ENCODE results near the gene CDKN1B.

CDKN1B gene

GRCh38 chr12:12716793-12717585, at the start of gene CDKN1B:
Gene CDKN1B, plus strand, starts transcription at chr12:12717368. Its CDS starts 472 bp downstream, at chr12:12717840.
- in situ Hi-C loops (cut with HindIII; ENCODE audit: low pct_unique_long_range_greater_than_20kb, low sequenced_read_pairs): no loop called here
- TF ChIP-seq JUND (IDR thresholded peaks at IDR 0.05; ENCODE audit: low read depth): no peak
- peak; percentile 60 to 92 for DNase-seq (ENCODE audit: low read depth in 1 of 2, low spot score in 1 of 2)

DNA sequence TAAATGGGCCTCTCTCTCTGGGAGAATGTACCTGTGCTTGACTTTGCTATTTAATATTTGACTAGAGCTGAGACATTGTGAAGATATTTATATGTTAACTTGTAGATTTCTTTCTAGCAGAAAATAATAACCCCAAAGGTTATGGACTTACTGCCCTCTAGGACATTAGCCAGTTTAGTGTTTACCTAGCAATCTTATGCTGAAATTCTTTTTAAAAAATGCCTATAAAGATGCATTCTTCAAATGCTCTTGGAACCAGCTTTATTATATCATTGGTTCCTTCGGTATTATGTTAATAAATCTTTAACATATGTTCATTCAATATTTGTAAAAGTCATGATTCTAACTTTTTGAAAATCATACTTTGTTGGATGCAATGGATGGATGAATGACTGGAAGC, 49.2 kb upstream of the CDKN1B start:
- in situ Hi-C loops (cut with HindIII; ENCODE audit: low pct_unique_long_range_greater_than_20kb, low sequenced_read_pairs): no loop called here
- no peak for TF ChIP-seq JUND (IDR thresholded peaks at IDR 0.05; ENCODE audit: low read depth)
- no peak for DNase-seq (ENCODE audit: low read depth in 1 of 2, low spot score in 1 of 2)

- no peak for TF ChIP-seq JUND (IDR thresholded peaks at IDR 0.05; ENCODE audit: low read depth)
- no peak for DNase-seq (ENCODE audit: low read depth in 1 of 2, low spot score in 1 of 2)
- in situ Hi-C loops (cut with HindIII; ENCODE audit: low pct_unique_long_range_greater_than_20kb, low sequenced_read_pairs): no loop called here
These were observed 48.1 kb upstream of the CDKN1B start for GRCh38 chr12:12669020-12669419.

GRCh38 chr12:12671850-12672660, 45.1 kb upstream of the CDKN1B start:
- no peak for DNase-seq (ENCODE audit: low read depth in 1 of 2, low spot score in 1 of 2)
- in situ Hi-C loops (cut with HindIII; ENCODE audit: low pct_unique_long_range_greater_than_20kb, low sequenced_read_pairs): no loop called here
- no peak for TF ChIP-seq JUND (IDR thresholded peaks at IDR 0.05; ENCODE audit: low read depth)

GRCh38 chr12:12673296-12673695, 43.9 kb upstream of the CDKN1B start:
- in situ Hi-C loops (cut with HindIII; ENCODE audit: low pct_unique_long_range_greater_than_20kb, low sequenced_read_pairs): no loop called here
- DNase-seq (ENCODE audit: low read depth in 1 of 2, low spot score in 1 of 2): no peak
- TF ChIP-seq JUND (IDR thresholded peaks at IDR 0.05; ENCODE audit: low read depth): no peak

GRCh38 chr12:12676605-12677004, 40.6 kb upstream of the CDKN1B start:
- TF ChIP-seq JUND (IDR thresholded peaks at IDR 0.05; ENCODE audit: low read depth): no peak
- DNase-seq (ENCODE audit: low read depth in 1 of 2, low spot score in 1 of 2): no peak
- in situ Hi-C loops (cut with HindIII; ENCODE audit: low pct_unique_long_range_greater_than_20kb, low sequenced_read_pairs): no loop called here

GRCh38 chr12:12681061-12681765, 36.0 kb upstream of the CDKN1B start:
- DNase-seq (ENCODE audit: low read depth in 1 of 2, low spot score in 1 of 2): no peak
- in situ Hi-C loops (cut with HindIII; ENCODE audit: low pct_unique_long_range_greater_than_20kb, low sequenced_read_pairs): no loop called here
- TF ChIP-seq JUND (IDR thresholded peaks at IDR 0.05; ENCODE audit: low read depth): no peak

DNA sequence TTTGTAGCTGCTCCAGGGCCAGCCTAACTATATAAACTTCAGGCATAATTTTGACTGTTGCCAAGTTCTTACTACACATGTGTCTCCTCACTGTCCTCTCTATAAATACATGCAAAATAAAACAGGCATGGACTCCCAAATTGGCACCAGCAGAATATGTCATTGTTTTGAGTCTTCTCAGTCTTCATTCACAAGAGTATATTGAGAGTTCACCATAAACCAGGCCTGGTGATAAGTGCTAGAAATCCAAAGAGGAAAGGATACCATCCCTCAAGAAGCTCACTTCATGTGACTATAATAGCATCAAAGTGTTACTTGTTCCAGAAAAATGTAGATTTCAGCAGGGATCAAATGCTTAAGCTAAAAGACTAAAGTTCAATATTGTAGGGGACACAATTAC, 34.9 kb upstream of the CDKN1B start:
- no peak for TF ChIP-seq JUND (IDR thresholded peaks at IDR 0.05; ENCODE audit: low read depth)
- DNase-seq (ENCODE audit: low read depth in 1 of 2, low spot score in 1 of 2): no peak
- in situ Hi-C loops (cut with HindIII; ENCODE audit: low pct_unique_long_range_greater_than_20kb, low sequenced_read_pairs): no loop called here

DNA sequence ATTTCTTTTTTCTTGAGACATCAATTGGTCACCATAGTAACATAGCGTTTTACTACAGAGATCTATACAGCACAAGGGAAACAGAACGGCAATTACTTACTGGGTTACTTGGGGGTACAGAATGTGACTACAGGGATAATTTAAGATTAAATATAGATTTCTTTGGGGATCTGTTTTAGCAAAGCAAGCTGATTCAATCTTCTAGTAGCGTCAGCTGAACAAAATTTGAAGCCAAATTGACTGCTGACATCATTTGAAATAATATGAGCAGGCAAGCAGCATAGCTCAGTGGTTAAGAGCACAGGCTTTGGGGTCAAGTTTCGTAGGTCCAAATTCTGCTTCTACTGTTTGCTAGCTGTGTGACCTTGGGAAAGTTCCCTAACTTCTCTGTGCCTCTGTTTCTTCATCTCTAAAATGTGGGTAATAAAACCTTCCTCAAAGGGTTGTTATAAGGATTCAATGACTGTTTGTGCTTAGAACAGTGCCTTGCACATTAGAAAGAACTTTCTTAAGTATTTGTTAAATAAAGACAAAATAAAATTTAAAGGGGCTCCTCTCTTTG, 34.0 kb upstream of the CDKN1B start:
- DNase-seq (ENCODE audit: low read depth in 1 of 2, low spot score in 1 of 2): no peak
- no peak for TF ChIP-seq JUND (IDR thresholded peaks at IDR 0.05; ENCODE audit: low read depth)
- in situ Hi-C loops (cut with HindIII; ENCODE audit: low pct_unique_long_range_greater_than_20kb, low sequenced_read_pairs): no loop called here

- in situ Hi-C loops (cut with HindIII; ENCODE audit: low pct_unique_long_range_greater_than_20kb, low sequenced_read_pairs): no loop called here
- DNase-seq (ENCODE audit: low read depth in 1 of 2, low spot score in 1 of 2): no peak
- no peak for TF ChIP-seq JUND (IDR thresholded peaks at IDR 0.05; ENCODE audit: low read depth)
These were observed 33.4 kb upstream of the CDKN1B start for GRCh38 chr12:12683725-12684124.

GRCh38 chr12:12684375-12685106, 32.6 kb upstream of the CDKN1B start:
- no peak for TF ChIP-seq JUND (IDR thresholded peaks at IDR 0.05; ENCODE audit: low read depth)
- in situ Hi-C loops (cut with HindIII; ENCODE audit: low pct_unique_long_range_greater_than_20kb, low sequenced_read_pairs): no loop called here
- DNase-seq (ENCODE audit: low read depth in 1 of 2, low spot score in 1 of 2): peak in 1 of 2 experiments; percentile 38

DNA sequence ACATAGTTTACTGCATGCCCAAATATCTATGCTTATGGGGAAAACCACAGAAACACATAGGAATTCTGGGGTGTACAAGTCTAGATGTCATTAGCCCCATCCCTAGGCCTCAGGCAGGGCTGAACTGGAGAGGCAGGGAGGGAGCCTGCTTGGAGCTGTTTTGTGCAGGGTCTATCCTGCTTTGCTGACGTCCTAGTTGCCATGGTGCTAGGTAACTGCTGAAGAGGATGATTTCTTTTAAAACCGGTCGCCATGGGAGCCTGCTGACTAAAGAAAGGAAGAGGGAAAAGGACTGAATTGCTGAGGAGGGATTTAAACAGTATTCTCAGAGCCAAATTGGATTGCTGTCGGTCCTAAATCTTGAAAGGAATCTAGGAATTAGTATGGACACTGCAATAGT, 31.9 kb upstream of the CDKN1B start:
- DNase-seq (ENCODE audit: low read depth in 1 of 2, low spot score in 1 of 2): no peak
- in situ Hi-C loops (cut with HindIII; ENCODE audit: low pct_unique_long_range_greater_than_20kb, low sequenced_read_pairs): no loop called here
- TF ChIP-seq JUND (IDR thresholded peaks at IDR 0.05; ENCODE audit: low read depth): no peak
